ENCODE measurements around the gene PROS1. TPM values are rescaled to one million over a fixed set of nuclear protein-coding genes. Genes with fewer than 3 reads are reported as not detected.

PROS1 gene
- 7.0 TPM for polyA plus RNA-seq (2013, experiment 1 of 2; ENCODE audit: insufficient read length)
- polyA plus RNA-seq (2013, experiment 2 of 2; ENCODE audit: insufficient read length) = 6.8 TPM

- DNase-seq = peak; percentile 74
Observed at GRCh38 chr3:93973131-93974126, at the start of gene PROS1. Gene PROS1, minus strand, starts transcription at chr3:93973896. Its CDS starts 147 bp downstream, at chr3:93973749.

- no peak for DNase-seq
Observed at GRCh38 chr3:94020293-94020692, 46.6 kb upstream of the PROS1 start.

DNA sequence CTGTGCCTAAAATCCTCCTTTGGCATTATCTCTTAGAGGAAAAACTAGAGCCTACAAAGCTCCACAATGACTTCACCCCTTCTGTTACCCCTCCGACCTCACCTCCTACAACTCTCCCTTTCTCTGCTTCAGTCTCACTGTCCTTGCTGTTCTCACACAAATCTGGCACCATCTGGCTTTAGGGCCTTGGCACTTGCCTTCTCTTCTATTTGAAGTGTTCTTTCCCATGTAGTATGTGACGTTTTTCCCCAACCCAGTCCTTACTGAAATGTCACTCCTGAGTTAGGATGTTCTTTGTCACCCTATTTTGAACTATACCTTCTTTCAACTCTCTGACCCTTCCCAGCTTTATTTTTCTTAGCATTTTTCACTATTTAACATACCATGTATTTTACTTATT lies 46.0 kb upstream of the PROS1 start:
- no peak for DNase-seq

DNA sequence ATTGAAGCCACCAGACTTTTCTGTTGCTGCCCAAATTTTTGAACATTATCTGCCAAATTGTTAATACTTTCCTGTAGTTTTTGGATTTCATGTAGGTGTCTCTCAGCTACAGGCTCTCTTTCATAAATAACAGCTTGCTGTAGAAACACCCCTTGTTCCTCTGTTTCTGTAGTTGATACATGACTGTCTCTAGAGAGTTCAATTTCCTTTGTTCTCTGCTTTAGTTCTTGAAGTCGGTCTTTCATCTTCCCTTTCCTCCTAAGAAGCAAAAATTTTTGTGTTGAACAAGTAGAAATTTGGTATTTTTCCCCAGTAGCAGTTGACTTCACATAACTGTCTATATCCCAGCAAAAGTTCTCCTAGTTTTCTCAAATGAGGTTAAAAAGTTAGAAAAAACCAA lies 41.3 kb upstream of the PROS1 start:
- DNase-seq = no peak

- no peak for DNase-seq
Observed at GRCh38 chr3:94012185-94012584, 38.5 kb upstream of the PROS1 start.

GRCh38 chr3:94011233-94011711 lies 37.6 kb upstream of the PROS1 start:
- no peak for DNase-seq

DNA sequence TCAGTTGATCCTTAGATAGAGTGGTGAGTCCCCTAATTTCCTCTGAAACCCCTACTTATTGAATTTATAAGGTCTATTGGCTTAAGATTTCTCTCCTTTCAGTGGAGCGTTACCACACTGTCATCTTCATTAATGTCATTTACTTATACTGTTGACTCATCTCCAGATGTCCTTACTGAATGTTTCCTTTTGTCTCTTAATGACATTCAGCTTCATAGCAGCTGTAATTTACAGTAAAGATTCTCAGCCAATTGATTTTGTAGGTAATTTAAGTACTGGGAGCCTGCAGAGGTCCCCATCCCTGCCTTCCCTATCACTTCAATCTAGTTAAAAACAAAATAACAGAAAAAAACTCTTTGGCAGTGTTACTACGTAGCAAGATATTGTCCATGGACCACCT lies 35.9 kb upstream of the PROS1 start:
- DNase-seq = no peak

GRCh38 chr3:94008253-94008652 lies 34.6 kb upstream of the PROS1 start:
- DNase-seq = no peak

- DNase-seq = peak; percentile 68
Observed at GRCh38 chr3:94004301-94004910, 30.7 kb upstream of the PROS1 start.

DNA sequence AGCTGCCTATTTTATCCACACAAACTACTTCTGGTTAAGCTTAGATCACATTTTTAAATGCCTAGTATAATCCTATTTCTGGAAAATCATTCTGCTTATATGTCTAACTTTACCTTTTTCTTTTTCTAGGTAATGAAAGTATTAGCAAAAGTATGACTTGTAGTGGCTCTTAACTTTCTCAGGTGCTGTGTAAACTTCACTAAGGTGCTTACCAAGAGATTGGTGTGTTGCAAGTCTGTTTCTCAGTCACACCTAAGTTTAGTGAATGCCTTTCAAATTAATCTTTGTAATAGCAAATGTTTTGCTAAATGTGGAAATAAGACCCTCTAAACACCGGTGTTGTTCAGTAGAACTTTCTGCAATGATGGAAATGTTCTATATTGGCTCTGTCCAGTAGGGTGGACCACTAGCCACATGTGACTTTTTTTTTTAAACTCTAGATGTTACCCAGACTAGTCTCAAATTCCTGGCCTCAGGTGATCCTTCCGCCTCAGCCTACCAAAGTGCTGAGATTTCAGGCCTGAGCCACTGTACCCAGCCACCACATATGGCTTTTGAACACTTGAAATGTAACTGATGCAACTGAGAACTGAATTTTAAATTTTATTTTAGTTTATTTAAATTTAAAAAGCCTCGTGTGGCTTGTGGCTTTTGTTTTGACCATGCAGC lies 28.3 kb upstream of the PROS1 start:
- no peak for DNase-seq

- DNase-seq = no peak
Observed at GRCh38 chr3:94001191-94001590, 27.5 kb upstream of the PROS1 start.

DNA sequence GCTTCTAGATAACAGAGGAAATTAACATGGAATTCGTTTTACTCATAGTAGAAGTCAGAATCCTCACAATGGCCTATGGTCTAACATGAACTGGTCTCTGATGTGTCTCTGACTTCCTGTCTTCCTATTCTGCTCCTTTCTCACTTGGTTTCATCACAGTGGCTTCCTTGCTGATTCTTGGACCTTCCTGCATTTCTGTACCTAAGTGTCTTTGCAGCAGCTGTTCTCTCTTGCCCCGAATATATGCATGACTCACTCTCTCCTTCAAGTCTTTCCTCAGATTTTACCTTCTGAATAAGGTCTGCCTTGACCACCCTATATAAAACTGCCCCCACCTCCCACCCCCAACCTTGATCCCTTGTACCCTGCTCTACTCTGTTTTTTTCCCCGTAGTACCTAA lies 20.4 kb upstream of the PROS1 start:
- DNase-seq = no peak

DNA sequence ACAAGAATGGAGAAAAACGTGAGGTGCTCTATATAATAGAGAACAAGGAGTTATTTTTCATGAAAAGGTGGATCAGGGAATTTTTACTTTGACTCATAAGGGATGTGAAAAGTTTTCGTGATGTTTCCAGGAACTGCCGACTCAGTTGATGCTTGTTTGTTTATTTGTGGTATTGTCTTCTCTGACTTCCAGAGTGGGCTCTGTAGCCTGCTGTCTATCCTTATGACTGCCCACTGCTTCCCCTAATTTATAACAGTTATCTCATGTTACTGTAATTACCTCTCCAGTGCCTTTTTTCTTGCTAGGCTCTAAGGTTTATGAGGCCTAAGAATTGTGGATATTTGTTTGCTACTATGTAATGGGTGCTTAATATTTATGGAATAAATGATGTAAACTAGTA lies 18.5 kb upstream of the PROS1 start:
- no peak for DNase-seq

- DNase-seq = no peak
Observed at GRCh38 chr3:93991631-93992030, 17.9 kb upstream of the PROS1 start.

DNA sequence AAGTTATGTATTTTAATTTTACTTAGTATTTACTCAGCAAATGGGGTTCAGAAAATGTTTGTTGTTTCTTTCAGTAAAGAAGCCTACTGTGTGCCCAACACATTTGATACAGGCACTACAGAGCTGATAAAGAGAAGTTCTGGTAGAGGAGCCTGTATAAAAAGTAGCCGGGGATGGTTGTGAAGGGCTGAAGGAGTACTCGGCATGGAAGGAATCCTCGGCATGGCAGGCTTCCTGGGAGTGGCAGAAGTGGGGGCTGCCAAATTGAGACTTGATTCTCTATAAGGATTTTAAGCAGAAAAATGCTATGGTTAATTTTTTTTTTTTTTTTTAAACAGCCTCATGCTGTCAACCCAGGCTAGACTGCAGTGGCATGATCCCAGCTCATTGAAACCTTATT lies 15.5 kb upstream of the PROS1 start:
- no peak for DNase-seq

DNA sequence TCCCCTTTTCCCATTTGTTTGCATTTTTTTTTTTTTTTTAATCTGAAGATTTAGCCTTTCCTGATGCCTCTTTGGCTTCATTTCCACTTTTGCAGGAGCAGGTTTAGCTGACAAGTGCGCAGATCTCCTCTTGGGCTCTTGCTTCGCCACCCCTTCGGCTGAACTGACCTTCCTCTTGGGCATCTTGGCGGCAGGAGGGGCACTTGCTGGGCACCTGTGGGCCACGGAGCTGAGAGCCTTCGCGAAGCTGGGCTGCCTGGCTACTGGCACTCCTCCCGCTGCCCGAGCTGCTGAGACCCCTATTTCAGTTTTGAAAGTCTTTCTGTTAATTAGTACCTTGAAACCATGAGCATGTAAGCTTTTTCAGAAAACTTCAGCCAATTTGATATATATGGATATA lies 15.1 kb upstream of the PROS1 start:
- DNase-seq = no peak

GRCh38 chr3:93988283-93988682 lies 14.6 kb upstream of the PROS1 start:
- peak; percentile 9 for DNase-seq

GRCh38 chr3:93984618-93985017 lies 10.9 kb upstream of the PROS1 start:
- DNase-seq = no peak

- DNase-seq = no peak
Observed at GRCh38 chr3:93983408-93983807, 9.7 kb upstream of the PROS1 start.

DNA sequence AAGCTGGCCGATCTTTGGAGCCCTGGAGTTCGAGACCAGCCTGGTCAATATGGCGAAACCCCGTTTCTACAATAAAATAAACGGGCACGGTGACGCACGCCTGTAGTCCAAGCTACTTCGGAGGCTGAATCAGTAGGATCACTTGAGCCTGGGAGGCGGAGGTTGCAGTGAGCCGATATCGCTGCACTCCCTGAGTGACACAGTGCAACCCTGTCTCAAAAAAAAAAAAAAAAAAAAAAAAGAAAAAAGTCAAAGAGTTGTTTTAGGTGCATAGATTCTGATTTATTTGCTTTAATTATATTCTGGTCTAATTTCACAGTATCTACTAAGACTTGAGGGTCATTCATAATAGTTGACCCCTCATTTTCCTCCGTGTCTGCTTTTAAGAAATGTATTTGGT lies 8.0 kb upstream of the PROS1 start:
- DNase-seq = no peak

DNA sequence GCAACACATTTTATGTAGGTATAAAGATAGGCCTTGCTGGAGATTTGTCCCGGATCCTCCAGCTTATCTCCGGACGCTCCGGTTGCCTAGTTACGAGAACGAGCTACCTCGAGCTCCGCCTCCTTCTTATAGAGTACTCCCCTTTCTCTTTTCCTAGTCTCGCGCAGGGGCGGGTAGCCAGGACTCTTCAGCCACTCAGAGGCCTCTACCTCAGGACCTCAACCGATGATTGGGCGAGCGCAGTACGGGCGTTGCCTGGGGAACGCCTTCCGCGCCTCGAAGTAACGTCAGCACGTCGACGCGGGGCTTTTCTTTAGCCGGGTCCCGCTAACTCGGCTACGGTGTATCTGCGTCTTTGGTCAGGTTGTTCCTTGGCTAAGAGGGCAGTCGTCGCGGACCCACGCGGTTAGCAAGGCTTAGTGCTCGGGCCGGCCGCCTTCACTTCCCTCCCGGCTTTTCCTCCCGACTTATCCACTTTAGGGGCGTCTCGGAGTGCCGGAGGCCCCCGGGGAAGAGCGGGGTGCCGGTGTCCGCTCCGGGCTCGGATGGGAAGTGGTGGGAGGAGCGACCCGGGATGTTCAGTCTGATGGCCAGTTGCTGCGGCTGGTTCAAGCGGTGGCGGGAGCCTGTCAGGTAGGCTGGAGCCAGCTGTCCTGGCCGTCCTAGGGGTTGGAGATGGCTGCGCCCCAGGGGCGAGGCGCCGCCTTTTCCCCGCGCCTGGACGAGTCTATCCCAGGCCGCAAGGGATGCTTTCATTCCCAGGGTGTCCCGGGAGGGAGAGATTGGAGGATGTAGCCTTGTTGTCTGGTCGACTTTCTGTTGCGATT lies 6.4 kb upstream of the PROS1 start, which contains the start of gene ARL13B:
Gene ARL13B (plus strand): TSS at position 306 of the 827 bp plus-strand sequence. CDS start 269 bp downstream, at position 575.
- DNase-seq = peak; percentile 99

- no peak for DNase-seq
Observed at GRCh38 chr3:93969997-93970396, 3.7 kb downstream of the PROS1 start.

Data from fibroblast of skin of abdomen (primary cell).